Tibial artery (tissue), 4 donors: ENCODE data around the gene SBF1.

Experiments used
- DNase-seq, 2 donors: peaks; one replicate each; pipeline ENCODE4 v3.0.0-alpha.2; 2019
- H3K27ac ChIP-seq, 2 donors: fragments of 200-600 bp; sonication (generic) in 1 of 2; 1 replicate in 1 of 2; 2 replicates in 1 of 2; pipeline ENCODE4 v1.5.1; 2018 to 2019; ENCODE audit warnings: mild to moderate bottlenecking in 1 of 2
- H3K27me3 ChIP-seq, 2 donors: fragments of 200-600 bp; sonication (generic) in 1 of 2; one replicate each; pipeline versions ENCODE4 v1.5.1 to v1.6.0; 2016 to 2019
- H3K36me3 ChIP-seq, 3 donors: fragments of 200-600 bp; sonication (generic) in 2 of 3; one replicate each; pipeline ENCODE4 v1.5.1; 2016 to 2019; ENCODE audit warnings: mild to moderate bottlenecking in 2 of 3
- H3K4me1 ChIP-seq, 4 donors: fragments of 200-600 bp; sonication (generic) in 2 of 4; 1 replicate in 3 of 4; 2 replicates in 1 of 4; pipeline ENCODE4 v1.5.1; 2016 to 2019
- H3K4me3 ChIP-seq, 2 donors: fragments of 200-600 bp; sonication (generic) in 1 of 2; 1 replicate in 1 of 2; 2 replicates in 1 of 2; pipeline ENCODE4 v1.5.1; 2018 to 2019; ENCODE audit warnings: mild to moderate bottlenecking in 2 of 2
- H3K9me3 ChIP-seq, 3 donors: fragments of 200-600 bp; sonication (generic) in 1 of 3; one replicate each; pipeline ENCODE4 v1.5.1; 2016 to 2019
- intact Hi-C: fragments of 100-400 bp; cut with DNase I; formaldehyde crosslinking; loops from one replicate; pipeline ENCODE4 v1.15.0; 2023; ENCODE audit warnings: low total_unique reads
- TF ChIP-seq, protein P1 (sequence below), 2 experiments: fragments of 200-600 bp in 1 of 2; fragments of 450-650 bp in 1 of 2; IDR thresholded peaks; one replicate each; pipeline ENCODE4 v1.5.1; 2017 to 2019; ENCODE audit warnings: antibody characterized with exemption in 2 of 2, mild to moderate bottlenecking in 1 of 2, moderate library complexity in 1 of 2

The SBF1 gene

DNA sequence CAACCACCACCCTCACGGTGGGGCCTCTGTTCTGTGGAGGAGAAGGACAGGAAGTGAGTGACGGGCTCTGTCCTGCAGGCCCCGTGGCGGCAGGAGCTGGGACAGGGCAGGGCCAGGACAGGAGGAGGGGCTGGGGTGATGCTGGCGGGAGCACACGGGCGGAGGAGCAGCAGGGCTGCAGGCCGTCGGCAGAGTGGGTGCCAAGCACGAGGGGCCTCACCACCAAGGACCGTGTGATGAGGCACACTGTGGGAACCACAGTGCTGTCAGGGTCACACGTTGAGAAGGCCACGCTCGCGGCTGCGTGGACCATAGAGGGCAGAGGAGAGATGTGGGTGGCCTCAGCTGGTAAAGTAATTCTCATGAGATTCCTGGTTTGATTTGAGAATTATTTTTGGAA, 42.1 kb upstream of the SBF1 start:
- TF ChIP-seq, protein P1, sequence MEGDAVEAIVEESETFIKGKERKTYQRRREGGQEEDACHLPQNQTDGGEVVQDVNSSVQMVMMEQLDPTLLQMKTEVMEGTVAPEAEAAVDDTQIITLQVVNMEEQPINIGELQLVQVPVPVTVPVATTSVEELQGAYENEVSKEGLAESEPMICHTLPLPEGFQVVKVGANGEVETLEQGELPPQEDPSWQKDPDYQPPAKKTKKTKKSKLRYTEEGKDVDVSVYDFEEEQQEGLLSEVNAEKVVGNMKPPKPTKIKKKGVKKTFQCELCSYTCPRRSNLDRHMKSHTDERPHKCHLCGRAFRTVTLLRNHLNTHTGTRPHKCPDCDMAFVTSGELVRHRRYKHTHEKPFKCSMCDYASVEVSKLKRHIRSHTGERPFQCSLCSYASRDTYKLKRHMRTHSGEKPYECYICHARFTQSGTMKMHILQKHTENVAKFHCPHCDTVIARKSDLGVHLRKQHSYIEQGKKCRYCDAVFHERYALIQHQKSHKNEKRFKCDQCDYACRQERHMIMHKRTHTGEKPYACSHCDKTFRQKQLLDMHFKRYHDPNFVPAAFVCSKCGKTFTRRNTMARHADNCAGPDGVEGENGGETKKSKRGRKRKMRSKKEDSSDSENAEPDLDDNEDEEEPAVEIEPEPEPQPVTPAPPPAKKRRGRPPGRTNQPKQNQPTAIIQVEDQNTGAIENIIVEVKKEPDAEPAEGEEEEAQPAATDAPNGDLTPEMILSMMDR (IDR thresholded peaks at IDR 0.05), result no peak
- DNase-seq, result peak in 1 of 2 donors; percentile 48
- Histone ChIP-seq H3K36me3 (peaks cover 31 to 62% (median 45%) of the 10 kb centered on the region in 3 donors), H3K4me3 (no peak overlapping the region), H3K4me1 (peaks cover 0 to 3% (median 0%) of the 10 kb centered on the region in 4 donors), H3K27ac (no peak overlapping the region), H3K27me3 (no peaks in the 10 kb centered on the region), H3K9me3 (no peaks in the 10 kb centered on the region)
- intact Hi-C loops, result no loop called here

GRCh38 chr22:50516068-50516467, 41.2 kb upstream of the SBF1 start:
- TF ChIP-seq, protein P1 (IDR thresholded peaks at IDR 0.05), result no peak
- DNase-seq, result no peak
- Histone ChIP-seq H3K27me3 (no peaks in the 10 kb centered on the region), H3K4me3 (no peak overlapping the region), H3K4me1 (peaks cover 0 to 3% (median 0%) of the 10 kb centered on the region in 4 donors), H3K9me3 (no peaks in the 10 kb centered on the region), H3K36me3 (peaks cover 29 to 54% (median 38%) of the 10 kb centered on the region in 3 donors), H3K27ac (no peak overlapping the region)
- intact Hi-C loops, result no loop called here

DNA sequence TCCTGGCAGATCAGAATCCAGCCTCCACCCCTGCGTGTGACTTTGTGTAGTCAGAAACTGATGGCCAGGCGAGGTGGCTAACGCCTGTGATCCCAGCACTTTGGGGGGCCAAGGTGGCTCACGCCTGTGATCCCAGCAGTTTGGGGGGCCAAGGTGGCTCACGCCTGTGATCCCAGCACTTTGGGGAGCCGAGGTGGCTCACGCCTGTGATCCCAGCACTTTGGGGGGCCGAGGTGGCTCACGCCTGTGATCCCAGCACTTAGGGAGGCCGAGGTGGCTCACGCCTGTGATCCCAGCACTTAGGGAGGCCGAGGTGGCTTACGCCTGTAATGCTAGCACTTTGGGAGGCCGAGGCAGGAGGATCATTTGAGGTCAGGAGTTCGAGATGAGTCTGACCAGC, 38.3 kb upstream of the SBF1 start:
- intact Hi-C loops, result no loop called here
- H3K36me3 ChIP-seq, result peaks cover 13 to 34% (median 18%) of the 10 kb centered on the region in 3 donors
- H3K4me1 ChIP-seq, result peaks cover 0 to 17% (median 5%) of the 10 kb centered on the region in 4 donors
- H3K27ac ChIP-seq, result no peak overlapping the region
- no peak overlapping the region for H3K4me3 ChIP-seq
- no peak for DNase-seq
- TF ChIP-seq, protein P1 (IDR thresholded peaks at IDR 0.05), result no peak
- H3K9me3 ChIP-seq, result no peaks in the 10 kb centered on the region
- no peaks in the 10 kb centered on the region for H3K27me3 ChIP-seq

DNA sequence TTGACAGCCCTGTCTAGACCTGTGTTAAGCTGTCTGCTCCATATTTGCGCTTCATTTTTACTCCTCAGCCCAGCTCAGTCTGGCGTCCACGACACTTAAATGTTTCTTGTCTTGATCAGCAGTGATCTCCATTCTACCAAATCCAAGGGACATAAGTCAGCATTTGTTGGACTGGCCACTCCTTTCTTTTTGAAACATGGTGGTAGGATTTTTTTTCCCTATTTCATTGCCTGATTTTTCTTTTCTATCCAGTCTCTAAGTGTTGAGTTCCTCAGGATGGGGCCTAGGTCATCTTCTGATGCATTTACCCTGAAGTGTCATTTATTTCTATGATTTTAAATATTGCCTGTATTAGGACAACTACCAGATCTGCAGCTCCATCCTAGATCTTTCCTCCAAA, 34.1 kb upstream of the SBF1 start:
- H3K4me1 ChIP-seq, result peaks cover 0 to 39% (median 19%) of the 10 kb centered on the region in 4 donors
- H3K27me3 ChIP-seq, result no peaks in the 10 kb centered on the region
- intact Hi-C loops, result loop anchor here (2.0 to 10.0 kb wide), 2 partner anchors 16 to 264 kb away; partner anchors contain the start of genes SCO2 and TUBGCP6
- H3K27ac ChIP-seq, result peak overlapping the region; percentile 86 to 90
- TF ChIP-seq, protein P1 (IDR thresholded peaks at IDR 0.05), result no peak
- H3K4me3 ChIP-seq, result peak overlapping the region; percentile 75 to 85
- no peaks in the 10 kb centered on the region for H3K9me3 ChIP-seq
- peaks cover 17 to 29% (median 18%) of the 10 kb centered on the region in 3 donors for H3K36me3 ChIP-seq
- no peak for DNase-seq

- Histone ChIP-seq H3K36me3 (peaks cover 22 to 35% (median 22%) of the 10 kb centered on the region in 3 donors), H3K27ac (peak within 1 kb of the TSS; percentile 92 to 94), H3K9me3 (no peaks in the 10 kb centered on the region), H3K4me3 (peak within 1 kb of the TSS; percentile 88 to 99), H3K27me3 (no peaks in the 10 kb centered on the region), H3K4me1 (peaks cover 0 to 37% (median 19%) of the 10 kb centered on the region in 4 donors)
- TF ChIP-seq, protein P1 (IDR thresholded peaks at IDR 0.05), result peak in 1 of 2 experiments; percentile 8
- intact Hi-C loops, result loop anchor here (2.0 to 10.0 kb wide), 2 partner anchors 17 to 263 kb away; partner anchors contain the start of genes SCO2 and TUBGCP6
- peak; percentile 92 to 97 for DNase-seq
Measured at GRCh38 chr22:50507991-50508884, 33.4 kb upstream of the SBF1 start, which contains the start of gene NCAPH2. NCAPH2 (plus strand) TSS chr22:50508224; CDS start chr22:50508338, 114 bp downstream.
